ENCODE measurements around the gene VIL1. TPM values are rescaled to one million over a fixed set of nuclear protein-coding genes. Genes with fewer than 3 reads are reported as not detected.

VIL1 gene
- total and polyA plus RNA-seq, 2 of the 4 experiments (the other 2 are of a cell fraction), result not detected

DNA sequence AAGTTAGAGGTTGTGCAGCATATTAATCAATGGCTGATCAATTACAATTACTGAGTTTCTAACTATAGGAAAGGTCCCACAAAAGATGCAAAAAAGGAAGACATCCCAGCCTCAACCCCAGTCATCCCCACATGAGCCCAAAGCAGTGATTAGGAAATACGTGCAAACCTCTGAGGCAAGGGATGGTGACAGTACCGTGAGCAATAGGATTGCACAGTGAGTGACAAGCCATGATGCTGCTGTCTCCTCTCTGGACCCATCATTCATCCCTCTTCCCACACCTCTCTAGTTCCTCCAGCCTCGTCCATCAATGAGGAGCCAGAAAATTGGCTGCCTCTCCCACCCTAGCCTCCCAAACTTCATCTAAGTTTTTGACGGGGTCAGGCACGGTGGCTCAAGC is 40.9 kb upstream of the VIL1 start:
- in situ Hi-C loops (cut with MboI; ENCODE audit: low sequenced_read_pairs), result no loop called here
- peaks cover 21% of the 10 kb centered on the region for H3K27me3 ChIP-seq (ENCODE audit: control insufficient read depth, insufficient read depth, low read length)
- no peak overlapping the region for H3K4me2 ChIP-seq (ENCODE audit: low read depth, low read length)
- H3K79me1 ChIP-seq (ENCODE audit: low read depth in 1 of 2, low read length in 2 of 2), result no peaks in the 10 kb centered on the region
- H4K8ac ChIP-seq (ENCODE audit: low read depth in 2 of 2, low read length in 2 of 2), result no peak overlapping the region
- no TSS peak for BruUV-seq (replicated peaks)
- TF ChIP-seq BHLHE40 (IDR thresholded peaks at IDR 0.05; ENCODE audit: low read depth, low read length) (no peak), MAZ (IDR thresholded peaks at IDR 0.05; ENCODE audit: borderline replicate concordance, low read depth, low read length) (no peak), RCOR1 (IDR thresholded peaks at IDR 0.05; ENCODE audit: insufficient replicate concordance, low read length) (no peak)
- TF ChIP-seq, protein P1, sequence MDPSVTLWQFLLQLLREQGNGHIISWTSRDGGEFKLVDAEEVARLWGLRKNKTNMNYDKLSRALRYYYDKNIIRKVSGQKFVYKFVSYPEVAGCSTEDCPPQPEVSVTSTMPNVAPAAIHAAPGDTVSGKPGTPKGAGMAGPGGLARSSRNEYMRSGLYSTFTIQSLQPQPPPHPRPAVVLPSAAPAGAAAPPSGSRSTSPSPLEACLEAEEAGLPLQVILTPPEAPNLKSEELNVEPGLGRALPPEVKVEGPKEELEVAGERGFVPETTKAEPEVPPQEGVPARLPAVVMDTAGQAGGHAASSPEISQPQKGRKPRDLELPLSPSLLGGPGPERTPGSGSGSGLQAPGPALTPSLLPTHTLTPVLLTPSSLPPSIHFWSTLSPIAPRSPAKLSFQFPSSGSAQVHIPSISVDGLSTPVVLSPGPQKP (IDR thresholded peaks at IDR 0.05; ENCODE audit: borderline replicate concordance, low read depth, low read length), result no peak
- H3K9me1 ChIP-seq (ENCODE audit: insufficient read depth, low read length), result no peaks in the 10 kb centered on the region
- no peak overlapping the region for H3K23ac ChIP-seq (ENCODE audit: low read depth, low read length)
- DNase-seq (no peak), ATAC-seq (ENCODE audit: low read depth) (no peak)
- H3K9ac ChIP-seq (ENCODE audit: low read depth, low read length), result no peak overlapping the region
- H4K91ac ChIP-seq (ENCODE audit: insufficient read depth, low read depth, low read length), result no peak overlapping the region
- no peak overlapping the region for H3K4me3 ChIP-seq (ENCODE audit: insufficient read depth, low read depth, low read length)
- no peak overlapping the region for H2BK5ac ChIP-seq (ENCODE audit: low read depth, low read length, poor library complexity, severe bottlenecking)
- H3K18ac ChIP-seq (ENCODE audit: low read depth, low read length), result no peak overlapping the region
- no peak overlapping the region for H3K4ac ChIP-seq (ENCODE audit: low read depth, low read length)
- H2BK15ac ChIP-seq (ENCODE audit: low read depth, low read length), result no peak overlapping the region
- no peak overlapping the region for H2BK120ac ChIP-seq (ENCODE audit: low read depth, low read length)
- H3K4me1 ChIP-seq (ENCODE audit: control insufficient read depth, insufficient read depth, low read length), result no peaks in the 10 kb centered on the region
- no peak overlapping the region for H3K14ac ChIP-seq (replicated peaks; ENCODE audit: low read depth, low read length)
- no peak overlapping the region for H2AFZ ChIP-seq (replicated peaks; ENCODE audit: low read length, poor library complexity)
- H2AK5ac ChIP-seq (ENCODE audit: low read depth, low read length), result no peak overlapping the region
- dilution Hi-C loops (cut with HindIII; ENCODE audit: low sequenced_read_pairs, unreplicated experiment), result no loop called here
- no peaks in the 10 kb centered on the region for H4K20me1 ChIP-seq (ENCODE audit: insufficient read depth, low read length)
- no peaks in the 10 kb centered on the region for H3K9me3 ChIP-seq (ENCODE audit: control insufficient read depth, insufficient read depth, low read length)
- no peak overlapping the region for H2AK9ac ChIP-seq (replicated peaks; ENCODE audit: low read depth, low read length, poor library complexity)
- no peaks in the 10 kb centered on the region for H3K36me3 ChIP-seq (ENCODE audit: control insufficient read depth, insufficient read depth, low read length)
- H3K56ac ChIP-seq (ENCODE audit: extremely low read depth, insufficient read depth, low read length), result no peak overlapping the region
- no peak overlapping the region for H2BK20ac ChIP-seq (ENCODE audit: low read depth, low read length)
- H4K5ac ChIP-seq (ENCODE audit: low read depth, low read length), result no peak overlapping the region
- CTCF ChIA-PET, result no interaction called here
- POLR2A ChIA-PET (ENCODE audit: unreplicated experiment), result no interaction called here
- intact Hi-C loops (cut with micrococcal nuclease), result no loop called here
- no peak overlapping the region for H3K27ac ChIP-seq (ENCODE audit: insufficient read depth, low read length)
- WGBS, 2 experiments (ENCODE audit: extremely low coverage in 2 of 2, insufficient read length in 1 of 2), result no CpG with 5 or more reads among the region's 5 CpGs
